Measurements from ENCODE around the gene DNLZ.

GRCh38 chr9:136412962-136413361, 49.4 kb upstream of the DNLZ start:
- TF ChIP-seq CTCF (IDR thresholded peaks at IDR 0.05) (no peak), EZH2 (IDR thresholded peaks at IDR 0.05; ENCODE audit: borderline replicate concordance, insufficient read depth, low read depth, low read length, poor library complexity, severe bottlenecking) (no peak)
